HG03469 (cell line): Measurements from ENCODE around the gene COP1.

ENCODE experiments used
- ATAC-seq: cut with Tn5 transposase; IDR thresholded peaks from one replicate; pipeline ENCODE4 v1.9.1; 2021; ENCODE audit warnings: mild to moderate bottlenecking, moderate library complexity, moderate number of reproducible peaks; ENCODE audit not compliant: unreplicated experiment

The COP1 gene

GRCh38 chr1:175978476-175978875 lies 228.6 kb downstream of the COP1 start:
- ATAC-seq, result no peak

- ATAC-seq, result no peak
Measured at GRCh38 chr1:175976865-175977642, 230.0 kb downstream of the COP1 start.

- no peak for ATAC-seq
Measured at GRCh38 chr1:175969231-175969630, 237.9 kb downstream of the COP1 start.

- ATAC-seq, result no peak
Measured at GRCh38 chr1:175968486-175969172, 238.5 kb downstream of the COP1 start.

- no peak for ATAC-seq
Measured at GRCh38 chr1:175963740-175964139, 243.3 kb downstream of the COP1 start.

GRCh38 chr1:175960169-175960568 lies 246.9 kb downstream of the COP1 start:
- no peak for ATAC-seq

- no peak for ATAC-seq
Measured at GRCh38 chr1:175951627-175952026, 255.5 kb downstream of the COP1 start.

GRCh38 chr1:175947771-175948170 lies 259.3 kb downstream of the COP1 start:
- no peak for ATAC-seq

GRCh38 chr1:175944591-175944990 lies 262.5 kb downstream of the COP1 start:
- ATAC-seq, result no peak

- no peak for ATAC-seq
Measured at GRCh38 chr1:175941164-175941563, 265.9 kb downstream of the COP1 start.

GRCh38 chr1:175936736-175937135 lies 270.4 kb downstream of the COP1 start:
- no peak for ATAC-seq

GRCh38 chr1:175935566-175936115 lies 271.4 kb downstream of the COP1 start:
- no peak for ATAC-seq

GRCh38 chr1:175935166-175935565 lies 271.9 kb downstream of the COP1 start:
- ATAC-seq, result no peak

- ATAC-seq, result no peak
Measured at GRCh38 chr1:175933801-175934200, 273.3 kb downstream of the COP1 start.

GRCh38 chr1:175927944-175928343 lies 279.1 kb downstream of the COP1 start:
- no peak for ATAC-seq

- no peak for ATAC-seq
Measured at GRCh38 chr1:175922254-175922881, 284.7 kb downstream of the COP1 start.

- no peak for ATAC-seq
Measured at GRCh38 chr1:175920381-175920780, 286.7 kb downstream of the COP1 start.

GRCh38 chr1:175919001-175919400 lies 288.1 kb downstream of the COP1 start:
- no peak for ATAC-seq

GRCh38 chr1:175918364-175918801 lies 288.7 kb downstream of the COP1 start:
- ATAC-seq, result no peak

- no peak for ATAC-seq
Measured at GRCh38 chr1:175914115-175914514, 293.0 kb downstream of the COP1 start.

GRCh38 chr1:175911138-175911537 lies 295.9 kb downstream of the COP1 start:
- ATAC-seq, result no peak

- ATAC-seq, result no peak
Measured at GRCh38 chr1:175906370-175906769, 300.7 kb downstream of the COP1 start.
